Astrocyte of the hippocampus (primary cell): ENCODE results near the gene HADH.
"Not testable (repeated sequence)": the region's sequence is repeated elsewhere in the genome, so short reads cannot be mapped to it uniquely, and the experiment has no call there.

Experiments used
- DNase-seq: peaks from one replicate; pipeline ENCODE4 v3.0.0; 2011; ENCODE audit warnings: low read depth, low spot score

HADH gene

DNA sequence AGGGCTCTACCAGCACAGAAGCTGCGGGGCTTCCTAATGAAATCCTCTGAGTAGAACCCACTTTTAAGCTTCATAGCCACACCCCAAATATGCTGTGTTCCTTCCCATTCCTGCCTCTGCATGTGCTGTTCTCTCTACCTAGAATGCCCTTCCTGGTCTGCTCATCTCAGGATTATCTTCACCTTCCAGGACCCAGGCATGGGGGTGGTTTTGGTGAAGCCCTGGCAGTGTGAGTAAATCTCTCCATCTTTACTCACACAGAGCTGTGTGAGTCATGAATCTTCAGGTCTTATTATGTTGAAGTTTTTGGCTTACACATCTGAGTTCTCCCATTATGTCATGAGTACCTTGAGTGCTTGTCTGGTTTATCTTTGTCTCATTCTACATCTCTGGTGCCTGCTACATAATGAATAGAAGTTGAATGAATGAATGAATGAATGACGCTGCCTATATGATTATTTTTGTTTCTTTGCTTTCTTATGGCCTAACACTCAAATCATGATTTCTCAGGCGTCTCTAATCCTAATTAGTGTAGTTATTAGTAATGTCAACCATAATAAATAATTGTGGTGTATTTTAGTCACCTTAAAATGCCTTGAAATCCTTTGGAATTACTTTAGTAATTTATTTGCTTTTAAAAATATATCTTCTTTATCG, 41.9 kb downstream of the HADH start:
- DNase-seq = no peak

DNA sequence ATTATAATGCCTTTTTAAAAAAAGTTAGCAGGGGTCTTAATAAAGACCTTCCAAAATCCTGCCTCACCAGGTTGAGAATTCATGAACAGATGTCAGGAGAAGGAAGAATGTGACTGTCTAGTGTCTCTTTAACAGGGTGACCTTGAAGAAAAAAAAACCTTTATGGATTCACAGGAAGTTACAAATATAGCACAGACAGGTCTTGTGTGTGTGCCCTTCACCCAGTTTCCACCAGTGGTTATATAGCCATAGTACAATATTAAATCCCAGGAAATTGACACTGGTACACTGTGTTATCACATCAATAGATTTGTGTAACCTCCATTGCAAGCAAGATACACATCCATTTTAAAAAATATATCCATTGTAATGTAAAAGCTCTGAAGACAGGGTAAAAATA, 43.7 kb downstream of the HADH start:
- no peak for DNase-seq

DNA sequence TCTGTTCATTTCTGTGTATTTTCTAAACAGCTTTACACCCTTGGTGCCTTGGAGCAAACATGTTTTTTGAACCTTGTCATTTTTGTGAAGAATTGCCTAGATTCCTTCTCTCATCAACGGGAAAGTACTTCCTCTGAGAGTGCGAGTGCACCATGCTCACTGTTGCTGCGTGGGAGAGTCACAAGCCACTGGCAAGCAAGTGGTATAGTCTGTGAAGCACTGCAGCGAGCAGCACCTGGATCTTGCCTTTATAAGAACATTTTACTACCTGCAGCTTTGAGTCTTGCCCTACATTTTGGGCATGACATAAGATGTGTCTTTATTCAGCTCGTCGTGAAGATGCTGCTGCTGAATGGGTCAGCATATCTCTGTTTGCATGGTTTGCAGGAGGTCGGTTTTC, 44.9 kb downstream of the HADH start:
- no peak for DNase-seq

DNA sequence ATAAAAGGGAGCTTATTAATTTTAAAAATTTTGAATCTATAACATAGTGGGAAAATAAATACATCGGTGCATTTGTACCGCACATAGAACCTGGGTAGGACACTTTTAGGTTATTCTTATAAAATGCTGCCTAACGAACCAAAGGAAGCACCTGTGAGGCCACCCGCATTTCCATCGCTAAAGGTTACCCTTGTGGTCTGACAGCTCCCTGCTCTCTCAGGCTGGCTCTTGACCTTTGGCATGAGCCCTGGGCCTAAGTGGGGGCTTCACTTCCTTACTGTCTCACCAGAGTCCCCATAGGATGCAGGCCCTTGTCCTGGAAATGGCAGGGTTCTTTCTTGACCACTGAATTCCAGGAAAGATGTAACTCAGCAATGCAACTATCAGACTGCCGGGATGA, 46.0 kb downstream of the HADH start:
- DNase-seq = no peak

DNA sequence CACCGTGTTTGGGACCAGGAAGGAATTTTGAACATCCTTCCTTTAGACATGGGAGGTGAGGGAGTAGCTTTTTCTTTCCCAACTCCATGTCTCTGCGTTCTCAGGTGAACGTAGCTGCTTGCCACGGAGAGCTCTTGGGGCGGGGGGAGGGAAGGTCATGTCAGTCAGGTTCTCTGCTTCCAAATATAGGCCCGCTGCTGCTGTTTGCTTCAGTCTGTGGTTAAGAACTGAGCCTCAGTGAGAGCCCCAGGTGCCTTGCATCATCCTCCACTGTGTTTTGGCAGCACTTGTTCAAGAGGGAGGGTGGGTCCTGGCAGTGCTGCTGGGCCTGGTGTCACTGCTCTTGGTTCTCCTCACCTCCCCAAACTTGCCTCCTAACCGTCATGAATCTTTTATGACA, 46.5 kb downstream of the HADH start:
- no peak for DNase-seq

DNA sequence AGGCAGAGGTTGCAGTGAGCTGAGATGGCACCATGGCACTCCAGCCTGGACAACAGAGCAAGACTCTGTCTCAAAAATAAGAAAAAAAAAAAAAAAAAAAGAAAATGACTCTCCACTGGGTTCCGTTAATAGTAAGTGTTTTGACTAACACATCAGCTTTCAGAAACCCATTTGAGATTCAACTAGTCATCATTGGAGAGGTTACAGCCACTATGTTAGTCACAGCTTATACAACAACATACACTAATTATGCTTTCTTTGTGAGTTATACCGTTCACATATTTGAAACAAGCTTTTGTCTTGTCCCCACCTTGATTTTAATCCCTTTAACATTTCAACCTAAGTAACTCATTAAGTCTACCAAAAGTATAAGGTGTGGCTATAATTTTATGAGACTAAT, 48.2 kb downstream of the HADH start:
- no peak for DNase-seq

DNA sequence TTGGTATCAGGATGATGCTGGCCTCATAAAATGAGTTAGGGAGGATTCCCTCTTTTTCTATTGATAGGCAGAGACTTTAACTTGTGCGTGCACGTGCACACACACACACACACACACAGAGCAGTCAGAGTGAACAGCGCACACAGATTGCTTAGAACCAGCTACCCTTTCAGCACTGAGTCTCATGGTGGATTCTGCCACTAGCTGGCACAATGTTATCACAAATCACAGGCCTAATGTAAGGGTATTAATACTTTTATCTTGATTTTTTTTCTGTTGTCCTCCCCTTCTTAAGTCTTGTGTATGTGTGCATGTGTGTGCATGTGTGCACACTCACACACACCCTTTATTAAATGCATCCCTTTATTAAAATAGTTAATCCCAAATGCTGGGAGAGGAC, 53.2 kb downstream of the HADH start:
- DNase-seq = no peak

DNA sequence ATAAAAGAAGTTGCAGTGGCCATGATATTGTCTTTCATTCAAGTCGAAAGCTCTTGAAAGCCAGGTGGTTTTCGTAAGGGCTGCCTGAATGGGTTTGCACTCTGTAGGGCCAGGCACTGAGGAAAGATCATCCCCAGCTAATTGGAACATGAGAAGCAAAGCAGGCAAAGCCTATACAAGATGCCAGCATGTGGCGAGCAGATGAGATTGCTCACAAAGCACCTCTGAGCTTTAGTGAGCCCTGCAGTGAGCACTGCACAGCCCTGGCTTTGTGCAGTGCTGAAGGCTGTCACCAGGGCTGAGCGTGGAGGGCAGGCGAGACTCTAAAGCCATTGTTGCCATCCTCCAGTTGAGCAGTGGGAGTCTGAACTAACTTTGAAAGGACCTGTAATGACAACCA, 53.8 kb downstream of the HADH start:
- DNase-seq = no peak

DNA sequence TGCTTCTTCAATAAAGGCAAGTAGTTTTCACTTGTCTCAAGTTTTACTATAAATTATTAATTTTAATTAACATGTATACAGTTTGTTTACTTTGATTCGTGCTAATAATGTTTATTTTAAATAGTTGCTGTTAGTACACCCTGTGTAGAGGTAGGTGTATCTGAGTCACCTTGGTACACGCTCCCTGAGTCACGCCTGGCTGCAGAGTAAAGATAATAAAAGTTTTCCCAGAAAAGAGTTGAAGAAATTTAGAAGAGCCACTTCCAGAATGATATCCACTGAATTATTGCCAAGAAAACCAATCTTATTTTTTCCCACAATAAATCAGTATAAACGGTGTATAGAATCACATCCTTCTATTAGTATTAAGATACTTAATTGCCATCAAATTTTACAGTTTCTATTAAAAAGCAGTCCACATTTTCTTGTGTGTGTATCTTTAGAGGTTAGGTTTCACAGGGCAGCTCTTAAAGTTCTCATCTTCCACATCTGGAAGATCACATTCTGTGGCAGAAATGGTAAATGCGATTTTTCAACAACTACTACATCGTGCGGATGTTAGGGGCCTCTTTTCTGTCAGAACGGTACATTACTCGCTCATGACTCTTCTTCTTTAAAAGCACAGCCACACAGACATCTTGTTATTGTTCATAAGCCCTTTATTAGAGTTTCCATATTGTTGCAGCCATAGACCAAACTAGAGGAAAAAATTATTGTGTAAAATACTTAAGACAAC, 55.4 kb downstream of the HADH start:
- DNase-seq = no peak

DNA sequence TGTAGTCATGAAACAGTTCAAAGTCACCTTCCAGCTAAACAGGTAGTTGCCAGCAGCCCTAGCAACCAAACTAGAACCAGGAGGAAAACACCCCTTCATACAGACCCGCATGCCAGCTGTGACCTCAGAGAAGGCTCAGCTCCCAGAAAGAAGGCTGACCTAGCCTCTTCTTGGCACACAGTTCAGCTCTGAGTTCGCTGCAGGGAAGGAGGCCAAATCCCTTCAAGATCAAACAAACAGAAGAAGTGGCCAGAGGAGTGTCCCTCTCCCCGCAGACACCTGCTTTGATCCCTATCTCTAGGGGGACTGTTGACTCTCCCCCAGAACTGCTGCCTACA, 56.0 kb downstream of the HADH start:
- DNase-seq = peak; percentile 80

DNA sequence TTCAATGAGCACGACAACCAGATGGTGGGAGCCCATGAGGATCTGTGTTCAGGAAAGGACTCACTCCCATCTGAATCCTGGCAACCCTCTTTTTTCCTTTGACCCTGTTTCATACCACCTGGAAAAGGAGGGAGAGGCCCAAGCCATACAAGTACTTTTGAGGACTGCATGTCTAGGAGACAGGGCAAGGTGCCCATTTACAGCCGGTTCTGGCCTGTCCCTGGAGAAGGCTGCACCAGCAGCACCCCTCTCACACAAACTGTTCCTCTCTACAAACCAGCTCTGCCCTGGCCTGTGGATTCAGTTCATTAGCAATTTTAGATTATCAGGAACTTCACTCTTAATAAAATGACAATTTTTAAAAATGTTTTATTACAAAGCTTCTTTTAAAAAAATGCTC, 57.5 kb downstream of the HADH start:
- DNase-seq = no peak

DNA sequence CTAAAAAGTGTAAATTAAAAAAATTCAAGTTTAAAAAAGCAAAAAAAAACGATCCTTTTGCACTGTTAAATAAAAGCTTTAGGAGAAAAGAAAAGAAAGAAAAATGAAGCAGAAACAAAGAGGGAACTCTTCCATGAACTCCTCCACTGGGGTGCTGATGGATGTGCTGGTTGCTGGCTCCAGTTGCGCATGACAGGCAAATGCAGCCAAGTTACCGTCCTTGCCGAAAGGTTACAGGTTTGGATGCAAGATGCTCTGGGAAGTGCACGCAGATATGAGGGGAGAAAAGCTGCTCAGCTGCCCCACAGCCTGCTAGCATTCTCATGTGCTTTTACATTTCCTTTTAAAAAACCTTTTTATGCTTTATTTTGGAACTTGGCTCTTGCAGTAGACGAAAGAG, 58.5 kb downstream of the HADH start:
- DNase-seq = no peak

DNA sequence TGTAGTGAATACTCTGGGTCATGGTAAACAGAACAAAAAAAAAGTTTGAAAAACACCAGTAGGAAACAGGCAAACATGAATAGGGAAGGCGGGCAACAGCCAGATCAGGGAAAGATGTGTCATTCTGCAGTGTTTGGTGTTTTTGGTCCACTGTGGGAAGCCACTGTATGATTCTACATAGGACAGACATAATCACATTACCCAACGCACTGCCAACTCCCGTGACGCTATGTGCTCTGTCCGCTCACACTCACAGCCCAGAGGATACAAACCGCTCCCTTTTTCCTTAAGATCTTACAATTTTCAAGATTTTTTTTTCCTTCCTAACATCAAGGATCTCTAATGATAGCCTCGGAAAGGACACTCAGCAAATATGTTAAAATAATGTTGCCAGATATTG, 59.3 kb downstream of the HADH start:
- no peak for DNase-seq

DNA sequence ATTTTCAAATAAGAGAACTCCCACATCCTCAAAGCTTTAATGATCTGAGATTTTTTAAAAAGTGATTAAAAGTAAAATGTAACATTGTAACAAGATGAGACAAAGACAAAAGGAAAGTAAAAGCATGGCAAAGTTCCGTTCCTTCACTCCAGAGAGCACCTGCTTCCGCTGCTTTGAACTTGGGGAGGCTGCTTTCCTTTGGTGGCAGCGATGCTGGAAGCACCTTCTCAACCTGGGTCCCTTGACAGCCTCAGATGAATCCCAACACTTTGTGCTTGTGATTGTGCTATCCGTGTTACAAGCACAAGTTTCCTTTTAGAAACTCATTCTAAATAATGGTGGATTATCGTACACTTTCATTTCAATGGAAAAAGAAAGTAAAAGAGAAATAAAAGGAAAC, 59.7 kb downstream of the HADH start:
- no peak for DNase-seq

DNA sequence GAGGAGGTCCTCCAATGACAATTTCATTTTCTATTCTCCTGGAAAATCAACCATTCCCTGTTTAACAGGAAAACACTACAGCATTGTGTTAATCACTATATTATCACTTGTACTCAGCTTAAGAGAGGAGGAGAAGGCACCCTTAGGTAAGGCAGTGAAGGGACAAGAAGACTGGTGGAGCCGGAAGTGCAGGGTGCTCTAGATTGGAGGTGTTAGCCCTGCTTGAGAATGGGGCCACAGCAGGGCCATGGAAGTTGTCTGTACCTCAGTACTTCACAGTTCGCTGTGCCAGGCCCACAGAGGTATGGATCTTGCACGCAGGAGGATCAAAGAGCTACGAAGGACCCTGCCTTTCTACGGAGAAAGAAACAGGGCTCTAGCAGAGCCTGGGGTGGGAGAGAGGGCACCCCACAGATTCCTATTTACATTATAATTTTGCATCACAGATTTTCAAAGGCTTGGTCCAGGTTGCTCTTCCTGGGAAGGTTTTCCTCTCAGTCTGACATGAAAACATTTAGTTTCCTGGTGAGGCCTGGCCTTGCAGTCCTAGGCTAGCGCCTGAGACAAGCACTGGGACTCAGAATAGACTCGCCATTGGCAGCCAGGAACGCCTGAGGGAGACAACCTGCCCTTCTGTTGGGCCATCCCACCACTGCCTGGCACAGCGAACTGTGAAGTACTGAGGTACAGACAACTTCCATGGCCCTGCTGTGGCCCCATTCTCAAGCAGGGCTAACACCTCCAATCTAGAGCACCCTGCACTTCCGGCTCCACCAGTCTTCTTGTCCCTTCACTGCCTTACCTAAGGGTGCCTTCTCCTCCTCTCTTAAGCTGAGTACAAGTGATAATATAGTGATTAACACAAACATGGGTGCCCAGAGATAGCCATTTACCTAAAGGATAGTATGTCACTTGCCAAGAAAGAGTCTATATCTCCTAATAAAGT, 60.8 kb downstream of the HADH start:
- not testable (repeated sequence) for DNase-seq

DNA sequence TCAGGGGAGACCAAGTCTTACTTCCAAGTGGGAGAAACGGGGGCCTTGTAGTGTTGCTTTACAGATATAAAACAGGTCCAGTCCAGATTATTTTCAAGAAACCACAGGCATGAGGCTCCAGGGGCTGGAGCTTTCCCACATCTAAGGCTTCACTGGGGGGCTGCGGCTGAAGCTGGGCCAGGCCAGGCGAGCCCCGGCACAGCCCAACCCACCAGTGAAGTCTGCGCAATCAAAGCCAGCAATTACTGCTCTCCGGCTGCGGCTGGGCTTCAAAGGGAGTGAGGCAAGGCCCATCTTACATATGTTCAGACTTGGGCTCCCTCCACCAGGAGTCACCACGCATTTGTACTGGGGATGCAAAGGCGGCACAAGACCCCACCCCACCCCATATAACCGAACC, 61.7 kb downstream of the HADH start:
- peak; percentile 84 for DNase-seq

DNA sequence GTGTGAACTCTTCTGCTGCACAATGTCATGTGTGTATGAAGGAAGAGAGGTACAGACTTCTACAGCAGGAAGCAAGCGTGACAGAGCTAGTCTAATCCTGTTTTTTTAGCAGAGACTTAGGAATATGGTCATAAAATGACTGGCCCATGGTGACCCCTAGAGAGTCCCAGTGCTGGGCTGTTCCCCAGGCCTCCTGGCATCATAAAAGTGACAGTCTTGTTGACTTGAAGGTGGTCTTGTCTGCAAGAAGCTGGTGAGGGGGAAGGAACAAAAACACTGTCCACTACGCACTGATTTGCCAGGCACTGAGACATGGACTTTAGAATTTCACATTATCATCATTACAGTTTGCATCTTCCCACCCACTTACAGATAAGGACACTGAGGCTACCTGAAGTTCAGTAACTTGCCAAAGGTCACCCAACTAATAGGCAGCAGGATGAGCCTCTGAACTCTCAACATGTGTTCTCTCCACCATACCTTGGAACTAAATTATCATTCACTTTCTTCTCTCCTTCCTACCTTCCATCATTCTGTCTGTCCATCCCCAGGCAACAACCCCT, 63.0 kb downstream of the HADH start:
- no peak for DNase-seq

DNA sequence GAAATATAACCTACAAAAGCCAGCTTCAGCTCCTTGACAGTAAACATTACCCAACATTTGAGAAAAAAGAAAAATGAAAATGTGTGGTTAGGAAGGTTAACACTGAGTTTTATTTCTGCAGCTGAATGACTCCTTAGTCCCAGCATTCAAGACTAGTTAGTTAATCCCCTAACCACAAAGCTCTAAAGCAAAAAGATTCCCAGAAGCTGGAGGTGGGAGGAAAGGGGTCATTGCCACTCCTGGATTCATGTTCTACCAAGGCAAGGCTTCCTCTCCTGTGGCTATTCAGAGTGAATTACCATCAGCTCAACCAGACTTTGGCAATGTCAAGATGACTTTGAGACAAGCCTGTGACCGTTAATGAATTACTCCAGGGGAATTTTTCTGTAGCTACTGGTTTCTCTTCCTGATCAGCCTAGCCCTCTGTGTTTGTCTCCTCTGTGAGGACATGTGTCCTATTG, 63.6 kb downstream of the HADH start:
- DNase-seq = peak; percentile 56

DNA sequence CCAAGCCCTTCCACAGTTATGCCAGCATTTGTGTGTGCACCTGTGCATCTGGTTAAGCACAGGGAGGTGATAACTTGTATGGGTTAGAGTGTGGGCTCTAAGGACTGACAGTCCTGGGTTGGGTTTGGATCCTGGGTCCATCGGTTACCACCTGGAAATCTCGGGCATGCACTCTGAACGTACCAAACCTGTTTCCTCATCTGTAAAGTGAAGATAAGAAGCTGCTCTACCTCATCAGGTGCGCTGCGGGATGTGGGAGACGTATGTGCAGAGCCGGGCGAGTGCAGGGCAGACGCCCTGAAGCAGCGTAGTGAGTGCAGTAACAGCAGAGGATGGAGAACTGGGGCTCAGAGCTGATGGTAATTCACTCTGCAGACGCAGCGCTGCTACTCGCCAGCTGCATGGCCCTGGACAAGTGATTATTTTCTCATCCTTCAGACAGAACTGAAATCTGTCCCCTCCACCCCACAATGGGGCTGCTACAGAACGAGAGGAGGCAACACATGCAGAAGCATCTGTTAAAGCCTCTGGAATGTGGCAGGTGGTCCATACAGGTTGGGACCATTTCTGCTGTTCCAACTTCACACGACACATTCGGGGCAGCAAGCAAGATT, 64.4 kb downstream of the HADH start:
- no peak for DNase-seq

DNA sequence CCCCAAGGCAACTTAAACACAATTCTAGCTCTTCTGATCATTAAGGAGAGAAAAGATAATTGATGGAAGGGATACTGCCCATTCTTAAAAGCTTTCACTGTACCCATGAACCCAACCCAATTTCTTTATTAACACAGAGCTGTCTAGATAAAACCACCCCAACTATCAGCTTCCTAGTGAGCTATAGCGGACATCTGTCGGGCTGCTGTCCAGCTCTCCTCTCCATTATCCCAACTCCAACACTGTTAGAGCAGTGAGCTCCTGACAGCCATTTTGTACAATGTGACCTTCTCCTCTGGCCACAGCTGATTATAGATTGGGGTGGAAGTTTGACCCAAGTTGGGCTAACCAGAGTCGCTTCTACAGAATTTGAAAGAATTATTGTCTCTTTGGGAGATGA, 66.1 kb downstream of the HADH start:
- DNase-seq = no peak

DNA sequence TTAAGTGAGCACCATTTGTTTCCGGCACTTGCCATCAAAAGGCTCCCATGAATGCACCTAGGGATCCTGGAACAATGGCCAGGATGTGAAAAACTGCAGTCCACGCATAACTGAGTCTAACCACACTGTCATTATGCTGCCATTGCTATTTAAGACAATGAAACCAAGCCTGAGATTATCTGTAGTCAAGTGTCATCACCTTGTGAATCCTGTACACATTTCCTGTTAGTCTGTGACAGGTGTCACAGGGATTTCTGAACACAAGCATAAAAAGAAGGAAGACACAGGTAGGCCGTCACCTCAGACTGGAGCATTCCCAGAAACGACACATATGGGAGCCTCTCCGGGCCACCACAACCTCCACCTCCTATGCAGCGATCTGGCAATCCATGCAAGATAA, 66.7 kb downstream of the HADH start:
- DNase-seq = no peak
